HCT116 (cell line): ENCODE measurements around the gene ERC1.

Experiments
- CTCF ChIP-seq, 3 experiments: fragments of 200-600 bp in 1 of 3; sonication (generic) in 1 of 3; IDR thresholded peaks in 2 of 3; conservative IDR thresholded peaks in 1 of 3; 2 replicates each; pipeline ENCODE4 v1.5.1; 2012 to 2017; ENCODE audit warnings: low read depth in 2 of 3, low read length in 2 of 3, antibody characterized with exemption in 1 of 3, borderline replicate concordance in 1 of 3, control low read depth in 1 of 3, mild to moderate bottlenecking in 1 of 3, mixed read lengths in 1 of 3, mixed run types in 1 of 3, moderate library complexity in 1 of 3; ENCODE audit not compliant: insufficient read depth in 1 of 3
- EZH2 ChIP-seq: fragments of 200-600 bp; sonication (generic); IDR thresholded peaks from 2 replicates; pipeline ENCODE4 v1.6.1; 2017; ENCODE audit warnings: antibody characterized with exemption, mixed run types
- EZH2phosphoT487 ChIP-seq: fragments of 200-600 bp; IDR thresholded peaks from 2 replicates; pipeline ENCODE4 v1.6.1; 2018; ENCODE audit warnings: antibody characterized with exemption, borderline replicate concordance
- FOSL1 ChIP-seq: IDR thresholded peaks from 2 replicates; pipeline ENCODE4 v1.6.1; 2012; ENCODE audit warnings: low read depth
- JUND ChIP-seq: IDR thresholded peaks from 2 replicates; pipeline ENCODE4 v1.6.1; 2012
- MAX ChIP-seq: IDR thresholded peaks from 2 replicates; pipeline ENCODE4 v1.6.1; 2012
- POLR2A ChIP-seq: IDR thresholded peaks from 2 replicates; pipeline ENCODE4 v1.7.0; 2011; ENCODE audit warnings: borderline replicate concordance; ENCODE audit not compliant: insufficient read depth, insufficient read length; ENCODE audit errors: extremely low read depth
- POLR2AphosphoS5 ChIP-seq: IDR thresholded peaks from 2 replicates; pipeline ENCODE4 v1.6.1; 2011; ENCODE audit warnings: mild to moderate bottlenecking, low read depth, low read length, moderate library complexity
- RAD21 ChIP-seq: IDR thresholded peaks from 2 replicates; pipeline ENCODE4 v1.6.1; 2012; ENCODE audit warnings: low read depth, mild to moderate bottlenecking
- ZFX ChIP-seq: fragments of 450-650 bp; IDR thresholded peaks from 2 replicates; pipeline ENCODE4 v1.6.1; 2017
- ZNF274 ChIP-seq: fragments of 200-500 bp; sonication (Bioruptor generic); IDR thresholded peaks from 2 replicates; pipeline ENCODE4 v1.6.1; 2014; ENCODE audit warnings: mild to moderate bottlenecking, low read depth, low read length, inconsistent platforms
- TF ChIP-seq, protein P1 (sequence below): IDR thresholded peaks from 2 replicates; pipeline ENCODE4 v1.6.1; 2011; ENCODE audit warnings: mild to moderate bottlenecking, low read length, moderate library complexity; ENCODE audit not compliant: insufficient replicate concordance; ENCODE audit errors: extremely low read depth

GRCh38 chr12:1525858-1526257 lies 534.8 kb downstream of the ERC1 start:
- no peak for TF ChIP-seq POLR2A
- TF ChIP-seq ZNF274: no peak
- TF ChIP-seq CTCF (IDR thresholded peaks at IDR 0.05 in 2 of 3, conservative IDR thresholded peaks at IDR 0.05 in 1 of 3; ENCODE audit: borderline replicate concordance in 1 of 3, insufficient read depth in 1 of 3, low read depth in 2 of 3, low read length in 2 of 3): no peak
- no peak for TF ChIP-seq POLR2AphosphoS5
- TF ChIP-seq EZH2phosphoT487: no peak
- TF ChIP-seq EZH2: no peak
- TF ChIP-seq ZFX: no peak
- TF ChIP-seq FOSL1: no peak
- TF ChIP-seq, protein P1, sequence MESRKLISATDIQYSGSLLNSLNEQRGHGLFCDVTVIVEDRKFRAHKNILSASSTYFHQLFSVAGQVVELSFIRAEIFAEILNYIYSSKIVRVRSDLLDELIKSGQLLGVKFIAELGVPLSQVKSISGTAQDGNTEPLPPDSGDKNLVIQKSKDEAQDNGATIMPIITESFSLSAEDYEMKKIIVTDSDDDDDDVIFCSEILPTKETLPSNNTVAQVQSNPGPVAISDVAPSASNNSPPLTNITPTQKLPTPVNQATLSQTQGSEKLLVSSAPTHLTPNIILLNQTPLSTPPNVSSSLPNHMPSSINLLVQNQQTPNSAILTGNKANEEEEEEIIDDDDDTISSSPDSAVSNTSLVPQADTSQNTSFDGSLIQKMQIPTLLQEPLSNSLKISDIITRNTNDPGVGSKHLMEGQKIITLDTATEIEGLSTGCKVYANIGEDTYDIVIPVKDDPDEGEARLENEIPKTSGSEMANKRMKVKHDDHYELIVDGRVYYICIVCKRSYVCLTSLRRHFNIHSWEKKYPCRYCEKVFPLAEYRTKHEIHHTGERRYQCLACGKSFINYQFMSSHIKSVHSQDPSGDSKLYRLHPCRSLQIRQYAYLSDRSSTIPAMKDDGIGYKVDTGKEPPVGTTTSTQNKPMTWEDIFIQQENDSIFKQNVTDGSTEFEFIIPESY: no peak
- TF ChIP-seq RAD21: no peak
- TF ChIP-seq JUND: no peak
- TF ChIP-seq MAX: no peak
